ENCODE data around the gene C5orf15. TPM values are rescaled to one million over a fixed set of nuclear protein-coding genes. Genes with fewer than 3 reads are reported as not detected.

Gene C5orf15
- total RNA-seq, 1 donor from 2014 or later, result 58.5 TPM

GRCh38 chr5:133950821-133951612, 17.4 kb downstream of the C5orf15 start:
- DNase-seq (ENCODE audit: low spot score, unreplicated experiment), result no peak
- Mint-ChIP-seq H3K9me3 (ENCODE audit: low read depth) (no peaks in the 10 kb centered on the region), H3K36me3 (ENCODE audit: insufficient read depth) (peaks cover 5% of the 10 kb centered on the region), H3K27me3 (peaks cover 9% of the 10 kb centered on the region), H3K4me1 (ENCODE audit: low read depth) (no peaks in the 10 kb centered on the region), H3K4me3 (ENCODE audit: low read depth) (no peak overlapping the region), H3K27ac (no peak overlapping the region)
- no peak for TF ChIP-seq CTCF (IDR thresholded peaks at IDR 0.05; ENCODE audit: unreplicated experiment)

GRCh38 chr5:133948721-133949120, 19.7 kb downstream of the C5orf15 start:
- peaks cover 7% of the 10 kb centered on the region for H3K4me1 Mint-ChIP-seq (ENCODE audit: low read depth)
- TF ChIP-seq CTCF (IDR thresholded peaks at IDR 0.05; ENCODE audit: unreplicated experiment), result no peak
- H3K4me3 Mint-ChIP-seq (ENCODE audit: low read depth), result no peak overlapping the region
- peaks cover 2% of the 10 kb centered on the region for H3K36me3 Mint-ChIP-seq (ENCODE audit: insufficient read depth)
- DNase-seq (ENCODE audit: low spot score, unreplicated experiment), result no peak
- H3K9me3 Mint-ChIP-seq (ENCODE audit: low read depth), result no peaks in the 10 kb centered on the region
- peaks cover 12% of the 10 kb centered on the region for H3K27me3 Mint-ChIP-seq
- no peak overlapping the region for H3K27ac Mint-ChIP-seq

GRCh38 chr5:133947431-133947841, 21.0 kb downstream of the C5orf15 start:
- no peak overlapping the region for H3K27ac Mint-ChIP-seq
- peaks cover 12% of the 10 kb centered on the region for H3K27me3 Mint-ChIP-seq
- peaks cover 7% of the 10 kb centered on the region for H3K4me1 Mint-ChIP-seq (ENCODE audit: low read depth)
- DNase-seq (ENCODE audit: low spot score, unreplicated experiment), result no peak
- H3K9me3 Mint-ChIP-seq (ENCODE audit: low read depth), result no peaks in the 10 kb centered on the region
- no peak overlapping the region for H3K4me3 Mint-ChIP-seq (ENCODE audit: low read depth)
- TF ChIP-seq CTCF (IDR thresholded peaks at IDR 0.05; ENCODE audit: unreplicated experiment), result no peak
- H3K36me3 Mint-ChIP-seq (ENCODE audit: insufficient read depth), result no peaks in the 10 kb centered on the region

- no peak for TF ChIP-seq CTCF (IDR thresholded peaks at IDR 0.05; ENCODE audit: unreplicated experiment)
Measured at GRCh38 chr5:133945568-133945967, 22.9 kb downstream of the C5orf15 start.

GRCh38 chr5:133944263-133945185, 23.9 kb downstream of the C5orf15 start:
- peak; percentile 83 for TF ChIP-seq CTCF (IDR thresholded peaks at IDR 0.05; ENCODE audit: unreplicated experiment)
- Mint-ChIP-seq H3K4me3 (ENCODE audit: low read depth) (no peak overlapping the region), H3K4me1 (ENCODE audit: low read depth) (peaks cover 10% of the 10 kb centered on the region), H3K36me3 (ENCODE audit: insufficient read depth) (no peaks in the 10 kb centered on the region), H3K27ac (no peak overlapping the region), H3K9me3 (ENCODE audit: low read depth) (peaks cover 3% of the 10 kb centered on the region), H3K27me3 (peaks cover 12% of the 10 kb centered on the region)
- peak; percentile 64 for DNase-seq (ENCODE audit: low spot score, unreplicated experiment)

More at GRCh38 chr5:133945568-133945967, 22.9 kb downstream of the C5orf15 start:
- H3K4me1 Mint-ChIP-seq (ENCODE audit: low read depth), result peaks cover 7% of the 10 kb centered on the region
- no peak overlapping the region for H3K27ac Mint-ChIP-seq
- H3K36me3 Mint-ChIP-seq (ENCODE audit: insufficient read depth), result no peaks in the 10 kb centered on the region
- no peak for DNase-seq (ENCODE audit: low spot score, unreplicated experiment)
- H3K27me3 Mint-ChIP-seq, result peaks cover 12% of the 10 kb centered on the region
- H3K4me3 Mint-ChIP-seq (ENCODE audit: low read depth), result no peak overlapping the region
- H3K9me3 Mint-ChIP-seq (ENCODE audit: low read depth), result no peaks in the 10 kb centered on the region
